Liver (tissue), 9 donors: Measurements from ENCODE around the gene PMFBP1. TPM values are rescaled to one million over a fixed set of nuclear protein-coding genes. Genes with fewer than 3 reads are reported as not detected.

ENCODE experiments used
- DNase-seq: peaks from one replicate; pipeline ENCODE4 v3.0.0-alpha.2; 2017; ENCODE audit warnings: low spot score
- H3K27ac ChIP-seq, 2 donors: one replicate each; pipeline ENCODE4 v1.7.0; 2013; ENCODE audit warnings: inconsistent platforms in 2 of 2, low read length in 2 of 2, control low read depth in 1 of 2, low read depth in 1 of 2, mild to moderate bottlenecking in 1 of 2
- H3K27me3 ChIP-seq, 4 donors: one replicate each; pipeline versions ENCODE4 v1.6.1 to v1.7.0; 2013; ENCODE audit warnings: low read length in 3 of 4, inconsistent platforms in 1 of 4, mild to moderate bottlenecking in 1 of 4, moderate library complexity in 1 of 4; ENCODE audit not compliant: control insufficient read depth in 4 of 4, insufficient read depth in 4 of 4
- H3K36me3 ChIP-seq, 4 donors: one replicate each; pipeline versions ENCODE4 v1.6.1 to v1.7.0; 2013; ENCODE audit warnings: low read length in 3 of 4, mild to moderate bottlenecking in 3 of 4, low read depth in 1 of 4, moderate library complexity in 1 of 4; ENCODE audit not compliant: control insufficient read depth in 4 of 4, insufficient read depth in 3 of 4
- H3K4me1 ChIP-seq, 4 donors: one replicate each; pipeline versions ENCODE4 v1.6.1 to v1.7.0; 2013; ENCODE audit warnings: low read length in 3 of 4, mild to moderate bottlenecking in 3 of 4, moderate library complexity in 1 of 4; ENCODE audit not compliant: control insufficient read depth in 4 of 4, insufficient read depth in 4 of 4
- H3K4me3 ChIP-seq, 3 donors: one replicate each; pipeline versions ENCODE4 v1.6.1 to v1.7.0; 2013; ENCODE audit warnings: low read length in 3 of 3, control low read depth in 1 of 3, low read depth in 1 of 3, mild to moderate bottlenecking in 1 of 3
- H3K9ac ChIP-seq, 2 donors: one replicate each; pipeline ENCODE4 v1.7.0; 2013; ENCODE audit warnings: low read length in 2 of 2, mild to moderate bottlenecking in 2 of 2, moderate library complexity in 2 of 2, control low read depth in 1 of 2, low read depth in 1 of 2
- H3K9me3 ChIP-seq, 4 donors: one replicate each; pipeline versions ENCODE4 v1.6.1 to v1.7.0; 2013; ENCODE audit warnings: low read length in 3 of 4; ENCODE audit not compliant: control insufficient read depth in 4 of 4
- EGR1 ChIP-seq, 2 donors: IDR thresholded peaks; 2 replicates each; pipeline ENCODE4 v1.6.1; 2016 to 2018; ENCODE audit warnings: antibody characterized with exemption in 2 of 2, low read depth in 2 of 2
- FOXA1 ChIP-seq: IDR thresholded peaks from 2 replicates; pipeline ENCODE4 v1.6.1; 2016; ENCODE audit warnings: antibody characterized with exemption
- FOXA2 ChIP-seq: IDR thresholded peaks from 2 replicates; pipeline ENCODE4 v1.6.1; 2016; ENCODE audit warnings: antibody characterized with exemption
- GABPA ChIP-seq, 2 donors: IDR thresholded peaks in 1 of 2; conservative IDR thresholded peaks in 1 of 2; 2 replicates each; pipeline ENCODE4 v1.6.1; 2016; ENCODE audit warnings: antibody characterized with exemption in 2 of 2, mild to moderate bottlenecking in 1 of 2, moderate library complexity in 1 of 2
- HNF4A ChIP-seq, 2 donors: conservative IDR thresholded peaks; 2 replicates each; pipeline ENCODE4 v1.6.1; 2016; ENCODE audit warnings: antibody characterized with exemption in 2 of 2, mild to moderate bottlenecking in 2 of 2
- HNF4G ChIP-seq: IDR thresholded peaks from 2 replicates; pipeline ENCODE4 v1.6.1; 2016; ENCODE audit warnings: antibody characterized with exemption
- JUND ChIP-seq, 2 donors: IDR thresholded peaks; 2 replicates each; pipeline ENCODE4 v1.6.1; 2016; ENCODE audit warnings: antibody characterized with exemption in 2 of 2
- NR2F2 ChIP-seq: IDR thresholded peaks from 2 replicates; pipeline ENCODE4 v1.6.1; 2016; ENCODE audit warnings: antibody characterized with exemption
- RAD21 ChIP-seq, 2 donors: IDR thresholded peaks; 2 replicates each; pipeline ENCODE4 v1.6.1; 2016; ENCODE audit warnings: antibody characterized with exemption in 2 of 2, mild to moderate bottlenecking in 2 of 2
- RXRA ChIP-seq, 2 donors: IDR thresholded peaks; 2 replicates each; pipeline ENCODE4 v1.6.1; 2017 to 2018; ENCODE audit warnings: antibody characterized with exemption in 2 of 2, mild to moderate bottlenecking in 1 of 2
- SP1 ChIP-seq: IDR thresholded peaks from 2 replicates; pipeline ENCODE4 v1.6.1; 2018; ENCODE audit warnings: antibody characterized with exemption, mild to moderate bottlenecking
- TAF1 ChIP-seq: conservative IDR thresholded peaks from 2 replicates; pipeline ENCODE4 v1.6.1; 2016; ENCODE audit warnings: antibody characterized with exemption, mild to moderate bottlenecking
- YY1 ChIP-seq: IDR thresholded peaks from 2 replicates; pipeline ENCODE4 v1.6.1; 2016; ENCODE audit warnings: antibody characterized with exemption, mild to moderate bottlenecking
- ZBTB33 ChIP-seq: IDR thresholded peaks from 2 replicates; pipeline ENCODE4 v1.6.1; 2016; ENCODE audit warnings: antibody characterized with exemption
- WGBS: extraction: QIAGEN DNeasy Blood & Tissue Kit; methylation state at CpG from one replicate; pipeline ENCODE4 v1.1.7; 2013; 5-methylcytosine and 5-hydroxymethylcytosine counted together
- polyA plus RNA-seq, 2 donors: library from polyadenylated mRNA; stranded (reverse) in 1 of 2; unstranded in 1 of 2; fragments of 200-250 nt in 1 of 2; fragments of >200 nt in 1 of 2; fragmentation: Nextera tagmentation in 1 of 2; extraction: Ambion mirVana in 1 of 2; gene quantifications; one replicate each; pipeline versions ENCODE4 v1.2.1 to v1.2.3, GENCODE V29; 2013 to 2015
- total RNA-seq, 2 donors: library from RNA; depleted of rRNA; stranded (reverse); fragments of >200 nt; gene quantifications; one replicate each; pipeline ENCODE4 v1.2.3, GENCODE V29; 2014
- TF ChIP-seq, protein P1 (sequence below): fragments of 150-350 bp; IDR thresholded peaks from 2 replicates; pipeline ENCODE4 v1.5.1; 2017; ENCODE audit warnings: improper control_type of control experiment, low read depth, low read length; ENCODE audit not compliant: missing input control
- TF ChIP-seq, protein P2 (sequence below): IDR thresholded peaks from 2 replicates; pipeline ENCODE4 v1.6.1; 2016; ENCODE audit warnings: antibody characterized with exemption, mild to moderate bottlenecking
- TF ChIP-seq, protein P3 (sequence below): IDR thresholded peaks from 2 replicates; pipeline ENCODE4 v1.6.1; 2016; ENCODE audit warnings: antibody characterized with exemption
- TF ChIP-seq, protein P4 (sequence below): IDR thresholded peaks from 2 replicates; pipeline ENCODE4 v1.6.1; 2016; ENCODE audit warnings: antibody characterized with exemption
- donor health status: healthy.
- donor health status: healthy.
- donor health status: healthy.
- donor health status: healthy.
- donor health status: healthy.

The PMFBP1 gene
- total and polyA plus RNA-seq, 4 donors = 0.06 to 1.4 (median 0.29) TPM

GRCh38 chr16:72210072-72210471 lies 38.1 kb upstream of the PMFBP1 start:
- H3K4me1 ChIP-seq = no peaks in the 10 kb centered on the region
- peaks cover 0 to 3% (median 0%) of the 10 kb centered on the region in 4 donors for H3K9me3 ChIP-seq
- DNase-seq = no peak
- no peak for TF ChIP-seq JUND (IDR thresholded peaks at IDR 0.05)
- TF ChIP-seq HNF4G = no peak
- no peak for TF ChIP-seq FOXA1
- TF ChIP-seq RAD21 (IDR thresholded peaks at IDR 0.05) = no peak
- TF ChIP-seq SP1 = no peak
- no peak for TF ChIP-seq HNF4A (conservative IDR thresholded peaks at IDR 0.05)
- TF ChIP-seq, protein P1, sequence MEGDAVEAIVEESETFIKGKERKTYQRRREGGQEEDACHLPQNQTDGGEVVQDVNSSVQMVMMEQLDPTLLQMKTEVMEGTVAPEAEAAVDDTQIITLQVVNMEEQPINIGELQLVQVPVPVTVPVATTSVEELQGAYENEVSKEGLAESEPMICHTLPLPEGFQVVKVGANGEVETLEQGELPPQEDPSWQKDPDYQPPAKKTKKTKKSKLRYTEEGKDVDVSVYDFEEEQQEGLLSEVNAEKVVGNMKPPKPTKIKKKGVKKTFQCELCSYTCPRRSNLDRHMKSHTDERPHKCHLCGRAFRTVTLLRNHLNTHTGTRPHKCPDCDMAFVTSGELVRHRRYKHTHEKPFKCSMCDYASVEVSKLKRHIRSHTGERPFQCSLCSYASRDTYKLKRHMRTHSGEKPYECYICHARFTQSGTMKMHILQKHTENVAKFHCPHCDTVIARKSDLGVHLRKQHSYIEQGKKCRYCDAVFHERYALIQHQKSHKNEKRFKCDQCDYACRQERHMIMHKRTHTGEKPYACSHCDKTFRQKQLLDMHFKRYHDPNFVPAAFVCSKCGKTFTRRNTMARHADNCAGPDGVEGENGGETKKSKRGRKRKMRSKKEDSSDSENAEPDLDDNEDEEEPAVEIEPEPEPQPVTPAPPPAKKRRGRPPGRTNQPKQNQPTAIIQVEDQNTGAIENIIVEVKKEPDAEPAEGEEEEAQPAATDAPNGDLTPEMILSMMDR = no peak
- TF ChIP-seq RXRA (IDR thresholded peaks at IDR 0.05) = no peak
- no peak for TF ChIP-seq YY1
- TF ChIP-seq EGR1 (IDR thresholded peaks at IDR 0.05; ENCODE audit: low read depth in 2 of 2) = no peak
- TF ChIP-seq NR2F2 = no peak
- TF ChIP-seq FOXA2 = no peak
- TF ChIP-seq ZBTB33 = no peak
- TF ChIP-seq TAF1 = no peak
- TF ChIP-seq GABPA (IDR thresholded peaks at IDR 0.05 in 1 of 2, conservative IDR thresholded peaks at IDR 0.05 in 1 of 2) = no peak
- TF ChIP-seq, protein P2, sequence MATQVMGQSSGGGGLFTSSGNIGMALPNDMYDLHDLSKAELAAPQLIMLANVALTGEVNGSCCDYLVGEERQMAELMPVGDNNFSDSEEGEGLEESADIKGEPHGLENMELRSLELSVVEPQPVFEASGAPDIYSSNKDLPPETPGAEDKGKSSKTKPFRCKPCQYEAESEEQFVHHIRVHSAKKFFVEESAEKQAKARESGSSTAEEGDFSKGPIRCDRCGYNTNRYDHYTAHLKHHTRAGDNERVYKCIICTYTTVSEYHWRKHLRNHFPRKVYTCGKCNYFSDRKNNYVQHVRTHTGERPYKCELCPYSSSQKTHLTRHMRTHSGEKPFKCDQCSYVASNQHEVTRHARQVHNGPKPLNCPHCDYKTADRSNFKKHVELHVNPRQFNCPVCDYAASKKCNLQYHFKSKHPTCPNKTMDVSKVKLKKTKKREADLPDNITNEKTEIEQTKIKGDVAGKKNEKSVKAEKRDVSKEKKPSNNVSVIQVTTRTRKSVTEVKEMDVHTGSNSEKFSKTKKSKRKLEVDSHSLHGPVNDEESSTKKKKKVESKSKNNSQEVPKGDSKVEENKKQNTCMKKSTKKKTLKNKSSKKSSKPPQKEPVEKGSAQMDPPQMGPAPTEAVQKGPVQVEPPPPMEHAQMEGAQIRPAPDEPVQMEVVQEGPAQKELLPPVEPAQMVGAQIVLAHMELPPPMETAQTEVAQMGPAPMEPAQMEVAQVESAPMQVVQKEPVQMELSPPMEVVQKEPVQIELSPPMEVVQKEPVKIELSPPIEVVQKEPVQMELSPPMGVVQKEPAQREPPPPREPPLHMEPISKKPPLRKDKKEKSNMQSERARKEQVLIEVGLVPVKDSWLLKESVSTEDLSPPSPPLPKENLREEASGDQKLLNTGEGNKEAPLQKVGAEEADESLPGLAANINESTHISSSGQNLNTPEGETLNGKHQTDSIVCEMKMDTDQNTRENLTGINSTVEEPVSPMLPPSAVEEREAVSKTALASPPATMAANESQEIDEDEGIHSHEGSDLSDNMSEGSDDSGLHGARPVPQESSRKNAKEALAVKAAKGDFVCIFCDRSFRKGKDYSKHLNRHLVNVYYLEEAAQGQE = no peak
- TF ChIP-seq, protein P3, sequence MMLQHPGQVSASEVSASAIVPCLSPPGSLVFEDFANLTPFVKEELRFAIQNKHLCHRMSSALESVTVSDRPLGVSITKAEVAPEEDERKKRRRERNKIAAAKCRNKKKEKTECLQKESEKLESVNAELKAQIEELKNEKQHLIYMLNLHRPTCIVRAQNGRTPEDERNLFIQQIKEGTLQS = no peak
- WGBS = 93% methylated on average over 3 of the region's 3 CpGs
- H3K27ac ChIP-seq = no peak overlapping the region
- no peak overlapping the region for H3K9ac ChIP-seq
- H3K36me3 ChIP-seq = no peaks in the 10 kb centered on the region
- no peak overlapping the region for H3K4me3 ChIP-seq
- H3K27me3 ChIP-seq = no peaks in the 10 kb centered on the region

DNA sequence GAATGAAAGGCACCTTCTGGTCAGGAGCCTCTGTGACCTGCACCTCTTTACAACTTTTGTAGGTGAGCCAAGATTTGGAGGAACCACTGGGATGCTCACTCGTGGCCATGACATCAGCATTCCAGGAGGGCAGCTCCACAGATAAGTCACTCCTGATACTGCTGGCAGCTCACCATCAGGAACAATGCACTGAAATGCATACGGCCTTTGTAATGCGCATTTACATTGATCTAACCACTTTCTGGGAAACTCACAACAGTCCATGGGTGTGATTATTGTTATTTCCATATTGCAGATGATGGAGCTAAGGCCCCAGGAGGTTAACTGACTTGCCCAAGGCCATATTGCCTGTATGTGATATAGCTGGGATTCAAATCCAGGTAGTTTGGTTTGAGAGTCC lies 34.3 kb upstream of the PMFBP1 start:
- H3K4me1 ChIP-seq = peaks cover 0 to 2% (median 0%) of the 10 kb centered on the region in 4 donors
- H3K27me3 ChIP-seq = no peaks in the 10 kb centered on the region
- WGBS = 84% methylated on average over 3 of the region's 3 CpGs
- no peak overlapping the region for H3K9ac ChIP-seq
- no peak overlapping the region for H3K27ac ChIP-seq
- no peak for DNase-seq
- no peaks in the 10 kb centered on the region for H3K36me3 ChIP-seq
- H3K4me3 ChIP-seq = no peak overlapping the region
- peaks cover 0 to 3% (median 0%) of the 10 kb centered on the region in 4 donors for H3K9me3 ChIP-seq
- TF ChIP-seq, protein P3 = no peak
- TF ChIP-seq EGR1 (IDR thresholded peaks at IDR 0.05; ENCODE audit: low read depth in 2 of 2) (no peak), GABPA (IDR thresholded peaks at IDR 0.05 in 1 of 2, conservative IDR thresholded peaks at IDR 0.05 in 1 of 2) (no peak), NR2F2 (no peak), FOXA1 (no peak), RXRA (IDR thresholded peaks at IDR 0.05) (no peak), HNF4A (conservative IDR thresholded peaks at IDR 0.05) (no peak), RAD21 (IDR thresholded peaks at IDR 0.05) (no peak), TAF1 (no peak), HNF4G (no peak), SP1 (no peak), FOXA2 (no peak), ZBTB33 (no peak), YY1 (no peak), JUND (IDR thresholded peaks at IDR 0.05) (no peak)
- TF ChIP-seq, protein P4, sequence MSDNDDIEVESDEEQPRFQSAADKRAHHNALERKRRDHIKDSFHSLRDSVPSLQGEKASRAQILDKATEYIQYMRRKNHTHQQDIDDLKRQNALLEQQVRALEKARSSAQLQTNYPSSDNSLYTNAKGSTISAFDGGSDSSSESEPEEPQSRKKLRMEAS = no peak
- TF ChIP-seq, protein P1 = no peak
